Activated B cell treated with CpG ODN at 0.5 μM for 24 hours (primary cell): ENCODE data around the gene VDR. TPM values are rescaled to one million over a fixed set of nuclear protein-coding genes. Genes with fewer than 3 reads are reported as not detected.
"Not testable (repeated sequence)": the region's sequence is repeated elsewhere in the genome, so short reads cannot be mapped to it uniquely, and the experiment has no call there.

Experiments
- ATAC-seq: fragments of 200-7000 bp; cut with Tn5 transposase; one replicate; pipeline ENCODE4 v1.10.0; 2021; ENCODE audit warnings: low read depth, mild to moderate bottlenecking, moderate library complexity
- CTCF ChIA-PET: fragments of 350-600 bp; sonication (Branson Sonifier 250); formaldehyde crosslinking; loops from one replicate; lab custom pipeline; 2021; ENCODE audit warnings: antibody characterized with exemption; lab: Charles Lee
- POLR2A ChIA-PET: fragments of 350-600 bp; sonication (Branson Sonifier 250); formaldehyde crosslinking; loops from one replicate; lab custom pipeline; 2021; ENCODE audit warnings: antibody characterized with exemption; lab: Charles Lee
- DNase-seq: peaks from one replicate; pipeline ENCODE4 v3.0.0; 2022
- H3K27ac Mint-ChIP-seq: one replicate; pipeline ENCODE4 v1.8.0; 2020; ENCODE audit warnings: mixed read lengths
- H3K27me3 Mint-ChIP-seq: one replicate; pipeline ENCODE4 v1.8.0; 2021; ENCODE audit warnings: mixed read lengths
- H3K36me3 Mint-ChIP-seq: one replicate; pipeline ENCODE4 v1.8.0; 2021; ENCODE audit warnings: low read depth, mixed read lengths
- H3K4me1 Mint-ChIP-seq: one replicate; pipeline ENCODE4 v1.8.0; 2021; ENCODE audit warnings: mixed read lengths
- H3K4me3 Mint-ChIP-seq: one replicate; pipeline ENCODE4 v1.8.0; 2020; ENCODE audit warnings: mild to moderate bottlenecking, mixed read lengths
- H3K9me3 Mint-ChIP-seq: one replicate; pipeline ENCODE4 v1.8.0; 2020; ENCODE audit warnings: mixed read lengths
- CTCF ChIP-seq: fragments of 200-600 bp; IDR thresholded peaks from one replicate; pipeline ENCODE4 v1.8.0; 2022; ENCODE audit warnings: antibody characterized with exemption, mild to moderate bottlenecking
- intact Hi-C: fragments of 100-400 bp; cut with micrococcal nuclease; formaldehyde crosslinking; loops from one replicate; pipeline ENCODE4 v1.15.1; 2024
- total RNA-seq: library from RNA; stranded (reverse); gene quantifications from 2 replicates; pipeline ENCODE4 v1.2.3, GENCODE V29; 2022

Gene VDR
- total RNA-seq, 1 donor from 2014 or later = 0.86 TPM

- Mint-ChIP-seq H3K36me3 (no peaks in the 10 kb centered on the region), H3K4me1 (no peaks in the 10 kb centered on the region), H3K27me3 (no peaks in the 10 kb centered on the region), H3K4me3 (no peak overlapping the region), H3K27ac (no peak overlapping the region), H3K9me3 (no peaks in the 10 kb centered on the region)
- ATAC-seq (no peak), DNase-seq (no peak)
- CTCF ChIA-PET = interaction anchor here (1.2 to 2.2 kb wide), 2 partner anchors 9 to 34 kb away, joined by 3 to 8 read pairs; no protein-coding TSS in a partner anchor
- no peak for TF ChIP-seq CTCF
- POLR2A ChIA-PET = no interaction called here
- intact Hi-C loops = no loop called here
Measured at GRCh38 chr12:47846294-47846996, 58.3 kb downstream of the VDR start.

GRCh38 chr12:47845081-47845480, 59.7 kb downstream of the VDR start:
- Mint-ChIP-seq H3K27ac (no peak overlapping the region), H3K4me1 (no peaks in the 10 kb centered on the region), H3K9me3 (no peaks in the 10 kb centered on the region), H3K27me3 (no peaks in the 10 kb centered on the region), H3K4me3 (no peak overlapping the region), H3K36me3 (no peaks in the 10 kb centered on the region)
- POLR2A ChIA-PET = no interaction called here
- ATAC-seq = no peak
- intact Hi-C loops = no loop called here
- CTCF ChIA-PET = interaction anchor here (1.0 to 1.6 kb wide), 2 partner anchors 9 to 66 kb away, joined by 3 to 4 read pairs; no protein-coding TSS in a partner anchor
- TF ChIP-seq CTCF = no peak
- DNase-seq = no peak

- no peaks in the 10 kb centered on the region for H3K4me1 Mint-ChIP-seq
- H3K36me3 Mint-ChIP-seq = no peaks in the 10 kb centered on the region
- intact Hi-C loops = no loop called here
- H3K27ac Mint-ChIP-seq = no peak overlapping the region
- no peaks in the 10 kb centered on the region for H3K27me3 Mint-ChIP-seq
- TF ChIP-seq CTCF = no peak
- no peak overlapping the region for H3K4me3 Mint-ChIP-seq
- ChIA-PET POLR2A (no interaction called here), CTCF (interaction anchor here (1.0 to 1.6 kb wide), 2 partner anchors 9 to 66 kb away, joined by 3 to 4 read pairs; no protein-coding TSS in a partner anchor)
- no peaks in the 10 kb centered on the region for H3K9me3 Mint-ChIP-seq
- ATAC-seq (no peak), DNase-seq (no peak)
Measured at GRCh38 chr12:47844264-47845019, 60.4 kb downstream of the VDR start.

- ChIA-PET POLR2A (no interaction called here), CTCF (interaction anchor here (1.5 to 6.7 kb wide), 3 partner anchors 46 to 127 kb away, joined by 4 to 128 read pairs (median 80); no protein-coding TSS in a partner anchor)
- no peaks in the 10 kb centered on the region for H3K36me3 Mint-ChIP-seq
- H3K27me3 Mint-ChIP-seq = no peaks in the 10 kb centered on the region
- no peaks in the 10 kb centered on the region for H3K9me3 Mint-ChIP-seq
- H3K4me1 Mint-ChIP-seq = peaks cover under 1% of the 10 kb centered on the region
- TF ChIP-seq CTCF = no peak
- intact Hi-C loops = no loop called here
- no peak overlapping the region for H3K4me3 Mint-ChIP-seq
- no peak overlapping the region for H3K27ac Mint-ChIP-seq
- ATAC-seq (no peak), DNase-seq (no peak)
Measured at GRCh38 chr12:47843226-47843980, 61.4 kb downstream of the VDR start.

- H3K36me3 Mint-ChIP-seq, H3K27me3 Mint-ChIP-seq, intact Hi-C loops, H3K9me3 Mint-ChIP-seq, ATAC-seq, H3K4me1 Mint-ChIP-seq, DNase-seq, H3K4me3 Mint-ChIP-seq, H3K27ac Mint-ChIP-seq: not testable (repeated sequence)
- ChIA-PET POLR2A (interaction anchor here (0.6 kb wide), 1 partner anchor 157 kb away, joined by 8 read pairs; no protein-coding TSS in a partner anchor), CTCF (interaction anchor here (1.5 to 9.2 kb wide), 5 partner anchors 45 to 126 kb away, joined by 4 to 128 read pairs (median 80); partner anchors contain the start of gene SLC48A1)
Measured at GRCh38 chr12:47842543-47842942, 62.3 kb downstream of the VDR start.
